HG03521 (cell line): Measurements from ENCODE around the gene TMEM123.
A peak's percentile ranks its signal among the peaks of the same experiment; 100 is the strongest.

Source experiments
- ATAC-seq: cut with Tn5 transposase; IDR thresholded peaks from one replicate; pipeline ENCODE4 v1.9.1; 2021; ENCODE audit warnings: mild to moderate bottlenecking, moderate library complexity; ENCODE audit not compliant: unreplicated experiment

Gene TMEM123

GRCh38 chr11:102472127-102472526 lies 19.6 kb upstream of the TMEM123 start:
- ATAC-seq: no peak

GRCh38 chr11:102471474-102471873 lies 18.9 kb upstream of the TMEM123 start:
- no peak for ATAC-seq

GRCh38 chr11:102470251-102470650 lies 17.7 kb upstream of the TMEM123 start:
- no peak for ATAC-seq

- ATAC-seq: no peak
Observed at GRCh38 chr11:102469196-102469821, 16.7 kb upstream of the TMEM123 start.

- ATAC-seq: no peak
Observed at GRCh38 chr11:102468616-102469195, 16.1 kb upstream of the TMEM123 start.

GRCh38 chr11:102467853-102468580 lies 15.5 kb upstream of the TMEM123 start:
- ATAC-seq: no peak

GRCh38 chr11:102467080-102467708 lies 14.6 kb upstream of the TMEM123 start:
- ATAC-seq: no peak

- no peak for ATAC-seq
Observed at GRCh38 chr11:102465696-102466095, 13.1 kb upstream of the TMEM123 start.

- peak; percentile 50 for ATAC-seq
Observed at GRCh38 chr11:102464859-102465500, 12.4 kb upstream of the TMEM123 start.

- no peak for ATAC-seq
Observed at GRCh38 chr11:102464037-102464436, 11.5 kb upstream of the TMEM123 start.

GRCh38 chr11:102462610-102463009 lies 10.0 kb upstream of the TMEM123 start:
- no peak for ATAC-seq

GRCh38 chr11:102459393-102459792 lies 6.8 kb upstream of the TMEM123 start:
- no peak for ATAC-seq

GRCh38 chr11:102458548-102458947 lies 6.0 kb upstream of the TMEM123 start:
- ATAC-seq: no peak

GRCh38 chr11:102457865-102458264 lies 5.3 kb upstream of the TMEM123 start:
- ATAC-seq: no peak

GRCh38 chr11:102457056-102457677 lies 4.6 kb upstream of the TMEM123 start:
- no peak for ATAC-seq

- no peak for ATAC-seq
Observed at GRCh38 chr11:102456381-102456780, 3.8 kb upstream of the TMEM123 start.

GRCh38 chr11:102453921-102454320 lies 1.4 kb upstream of the TMEM123 start:
- ATAC-seq: no peak

GRCh38 chr11:102453302-102453695 lies 734 bp upstream of the TMEM123 start:
- no peak for ATAC-seq

GRCh38 chr11:102451681-102452460 lies 694 bp downstream of the TMEM123 start:
- peak; percentile 70 for ATAC-seq

- ATAC-seq: no peak
Observed at GRCh38 chr11:102451041-102451680, 1.4 kb downstream of the TMEM123 start.
